ENCODE measurements around the gene ITPK1. TPM values are rescaled to one million over a fixed set of nuclear protein-coding genes. Genes with fewer than 3 reads are reported as not detected.

Gene ITPK1
- total RNA-seq, 2 donors from 2014 or later: 77.1 to 118 TPM

- peak overlapping the region in 1 of 2 donors; percentile 44 for H3K27ac ChIP-seq
- TF ChIP-seq POLR2A (IDR thresholded peaks at IDR 0.05): no peak
- TF ChIP-seq CTCF (IDR thresholded peaks at IDR 0.05): no peak
- no peak for TF ChIP-seq POLR2AphosphoS5 (IDR thresholded peaks at IDR 0.05)
- intact Hi-C loops (cut with DNase I): no loop called here
- no peaks in the 10 kb centered on the region for H3K9me3 ChIP-seq
- WGBS: 71% methylated on average over 19 of the region's 19 CpGs
- H3K27me3 ChIP-seq (replicated peaks; ENCODE audit: insufficient read depth): no peaks in the 10 kb centered on the region
- no peaks in the 10 kb centered on the region for H3K36me3 ChIP-seq
- DNase-seq (ENCODE audit: low spot score): no peak
- H3K4me3 ChIP-seq: no peak overlapping the region
- H3K4me1 ChIP-seq (replicated peaks): peaks cover 5% of the 10 kb centered on the region
Observed at GRCh38 chr14:93073910-93074769, 41.6 kb downstream of the ITPK1 start.

- Histone ChIP-seq H3K4me3 (no peak overlapping the region), H3K27ac (peak overlapping the region in 1 of 2 donors; percentile 44), H3K9me3 (no peaks in the 10 kb centered on the region), H3K4me1 (replicated peaks) (peaks cover 5% of the 10 kb centered on the region), H3K27me3 (replicated peaks; ENCODE audit: insufficient read depth) (no peaks in the 10 kb centered on the region), H3K36me3 (no peaks in the 10 kb centered on the region)
- DNase-seq (ENCODE audit: low spot score): no peak
- intact Hi-C loops (cut with DNase I): no loop called here
- TF ChIP-seq POLR2A (IDR thresholded peaks at IDR 0.05) (no peak), CTCF (IDR thresholded peaks at IDR 0.05) (no peak), POLR2AphosphoS5 (IDR thresholded peaks at IDR 0.05) (peak; percentile 60)
- WGBS: 51% methylated on average over 4 of the region's 4 CpGs
Observed at GRCh38 chr14:93073358-93073707, 42.4 kb downstream of the ITPK1 start.

- Histone ChIP-seq H3K4me3 (no peak overlapping the region), H3K36me3 (no peaks in the 10 kb centered on the region), H3K27ac (no peak overlapping the region), H3K4me1 (replicated peaks) (peaks cover 5% of the 10 kb centered on the region), H3K27me3 (replicated peaks; ENCODE audit: insufficient read depth) (no peaks in the 10 kb centered on the region), H3K9me3 (no peaks in the 10 kb centered on the region)
- WGBS: 89% methylated on average over 12 of the region's 12 CpGs
- intact Hi-C loops (cut with DNase I): no loop called here
- TF ChIP-seq CTCF (IDR thresholded peaks at IDR 0.05): no peak
- TF ChIP-seq POLR2A (IDR thresholded peaks at IDR 0.05): no peak
- no peak for TF ChIP-seq POLR2AphosphoS5 (IDR thresholded peaks at IDR 0.05)
- no peak for DNase-seq (ENCODE audit: low spot score)
Observed at GRCh38 chr14:93072659-93073357, 42.9 kb downstream of the ITPK1 start.

- 74% methylated on average over 8 of the region's 8 CpGs for WGBS
- Histone ChIP-seq H3K27ac (no peak overlapping the region), H3K36me3 (no peaks in the 10 kb centered on the region), H3K4me3 (no peak overlapping the region), H3K9me3 (no peaks in the 10 kb centered on the region), H3K27me3 (replicated peaks; ENCODE audit: insufficient read depth) (no peaks in the 10 kb centered on the region), H3K4me1 (replicated peaks) (peaks cover 9% of the 10 kb centered on the region)
- TF ChIP-seq POLR2AphosphoS5 (IDR thresholded peaks at IDR 0.05) (no peak), POLR2A (IDR thresholded peaks at IDR 0.05) (no peak), CTCF (IDR thresholded peaks at IDR 0.05) (no peak)
- intact Hi-C loops (cut with DNase I): no loop called here
- no peak for DNase-seq (ENCODE audit: low spot score)
Observed at GRCh38 chr14:93068711-93069110, 47.0 kb downstream of the ITPK1 start.

Measured in prostate gland (tissue), 2 donors.